H1 (cell line): ENCODE measurements around the gene ETFBKMT. TPM values are rescaled to one million over a fixed set of nuclear protein-coding genes. Genes with fewer than 3 reads are reported as not detected.

Experiments used
- CTCF ChIA-PET: fragments of 300-600 bp; sonication (Branson Sonifier 250); formaldehyde crosslinking; loops from one replicate; lab custom pipeline; 2021; ENCODE audit not compliant: partially characterized antibody; lab: Charles Lee
- POLR2A ChIA-PET: fragments of 300-600 bp; sonication (Branson Sonifier 250); formaldehyde crosslinking; loops from one replicate; lab custom pipeline; 2021; ENCODE audit warnings: inconsistent platforms; ENCODE audit not compliant: partially characterized antibody; lab: Charles Lee
- DNase-seq, 2 experiments: peaks; one replicate each; pipeline versions ENCODE4 v3.0.0 to v3.0.0-alpha.2; 2010 to 2022; ENCODE audit warnings: low spot score in 2 of 2, low read depth in 1 of 2, mixed read lengths in 1 of 2
- FAIRE-seq: peaks from 2 replicates; lab custom pipeline; 2011; peaks lifted over from hg19 to GRCh38; lab: Jason Lieb, UNC
- H2AFZ ChIP-seq: 2 replicates; pipeline ENCODE4 v1.8.1; 2012; ENCODE audit warnings: low read length, inconsistent platforms
- H2AK5ac ChIP-seq: 2 replicates; pipeline ENCODE4 v1.6.1; 2013; ENCODE audit warnings: low read depth, low read length
- H2BK120ac ChIP-seq: replicated peaks from 2 replicates; pipeline ENCODE3; 2013; ENCODE audit warnings: low read depth, low read length, inconsistent platforms
- H2BK12ac ChIP-seq: 2 replicates; pipeline ENCODE4 v1.6.1; 2013; ENCODE audit warnings: low read depth, low read length
- H2BK15ac ChIP-seq: 2 replicates; pipeline ENCODE4 v1.6.1; 2013; ENCODE audit warnings: low read length
- H2BK20ac ChIP-seq: 2 replicates; pipeline ENCODE4 v1.6.1; 2013; ENCODE audit warnings: low read length
- H2BK5ac ChIP-seq: 2 replicates; pipeline ENCODE4 v1.6.1; 2013; ENCODE audit warnings: low read depth, low read length
- H3K14ac ChIP-seq: 2 replicates; pipeline ENCODE4 v1.6.1; 2013; ENCODE audit warnings: inconsistent platforms; ENCODE audit not compliant: insufficient read length
- H3K18ac ChIP-seq: 2 replicates; pipeline ENCODE4 v1.6.1; 2013; ENCODE audit warnings: low read length; ENCODE audit errors: extremely low read depth
- H3K23ac ChIP-seq: 2 replicates; pipeline ENCODE4 v1.6.1; 2013; ENCODE audit warnings: inconsistent platforms; ENCODE audit not compliant: insufficient read length
- H3K23me2 ChIP-seq: 2 replicates; pipeline ENCODE4 v1.6.1; 2013; ENCODE audit warnings: low read depth, low read length
- H3K27ac ChIP-seq: 2 replicates; pipeline ENCODE4 v1.6.1; 2011; ENCODE audit warnings: low read depth, low read length, inconsistent platforms
- H3K27me3 ChIP-seq, 4 experiments: replicated peaks in 1 of 4; 1 replicate in 1 of 4; 2 replicates in 3 of 4; pipeline versions ENCODE4 v1.6.1 to v1.8.1; 2011 to 2013; ENCODE audit warnings: low read length in 3 of 4, mild to moderate bottlenecking in 3 of 4, inconsistent platforms in 2 of 4, mixed read lengths in 2 of 4, moderate library complexity in 1 of 4; ENCODE audit not compliant: control insufficient read depth in 3 of 4, insufficient read depth in 3 of 4; ENCODE audit errors: extremely low read depth in 1 of 4
- H3K36me3 ChIP-seq, 4 experiments: 2 replicates each; pipeline versions ENCODE4 v1.6.1 to v1.8.1; 2011 to 2013; ENCODE audit warnings: mild to moderate bottlenecking in 4 of 4, low read length in 3 of 4, moderate library complexity in 2 of 4, control low read depth in 1 of 4, inconsistent platforms in 1 of 4; ENCODE audit not compliant: insufficient read depth in 4 of 4, control insufficient read depth in 2 of 4
- H3K4ac ChIP-seq: replicated peaks from 2 replicates; pipeline ENCODE3; 2013; ENCODE audit warnings: low read length, low read depth, mixed read lengths, inconsistent platforms; ENCODE audit not compliant: insufficient read length
- H3K4me1 ChIP-seq, 4 experiments: replicated peaks in 1 of 4; 1 replicate in 1 of 4; 2 replicates in 3 of 4; pipeline versions ENCODE4 v1.6.1 to v1.8.1; 2011 to 2013; ENCODE audit warnings: low read length in 3 of 4, inconsistent platforms in 2 of 4, mixed read lengths in 1 of 4; ENCODE audit not compliant: insufficient read depth in 4 of 4, control insufficient read depth in 3 of 4
- H3K4me2 ChIP-seq, 2 experiments: 2 replicates each; pipeline versions ENCODE4 v1.6.1 to v1.8.1; 2011 to 2013; ENCODE audit warnings: low read depth in 2 of 2, low read length in 2 of 2, control low read depth in 1 of 2, inconsistent platforms in 1 of 2, mild to moderate bottlenecking in 1 of 2; ENCODE audit not compliant: insufficient read depth in 1 of 2
- H3K4me3 ChIP-seq, 4 experiments: fragments of 200-600, 300-600 bp in 1 of 4; sonication (generic), shearing (Covaris generic), sonication (Bioruptor Twin) in 1 of 4; 2 replicates each; pipeline versions ENCODE4 v1.5.1 to v1.8.1; 2011 to 2016; ENCODE audit warnings: low read length in 4 of 4, low read depth in 3 of 4, control low read depth in 2 of 4, inconsistent platforms in 2 of 4, mild to moderate bottlenecking in 2 of 4, mixed read lengths in 1 of 4, moderate library complexity in 1 of 4; ENCODE audit not compliant: insufficient read depth in 2 of 4; ENCODE audit errors: extremely low read depth in 1 of 4
- H3K56ac ChIP-seq: replicated peaks from 2 replicates; pipeline ENCODE3; 2013; ENCODE audit warnings: low read depth, mild to moderate bottlenecking, mixed read lengths, low read length, inconsistent platforms; ENCODE audit not compliant: insufficient read length
- H3K79me1 ChIP-seq: 2 replicates; pipeline ENCODE4 v1.6.1; 2013; ENCODE audit warnings: low read depth, low read length, control low read depth
- H3K79me2 ChIP-seq, 2 experiments: 2 replicates each; pipeline versions ENCODE4 v1.6.1 to v1.8.1; 2012 to 2013; ENCODE audit warnings: low read length in 2 of 2, mild to moderate bottlenecking in 2 of 2, inconsistent platforms in 1 of 2; ENCODE audit not compliant: insufficient read depth in 2 of 2, control insufficient read depth in 1 of 2
- H3K9ac ChIP-seq, 4 experiments: replicated peaks in 1 of 4; 1 replicate in 1 of 4; 2 replicates in 3 of 4; pipeline versions ENCODE4 v1.6.1 to v1.8.1; 2011 to 2013; ENCODE audit warnings: low read depth in 3 of 4, low read length in 3 of 4, control low read depth in 2 of 4, mild to moderate bottlenecking in 2 of 4, moderate library complexity in 2 of 4, inconsistent platforms in 1 of 4; ENCODE audit errors: extremely low read depth in 1 of 4
- H3K9me3 ChIP-seq, 2 experiments: 2 replicates each; pipeline versions ENCODE4 v1.6.1 to v1.8.1; 2012 to 2013; ENCODE audit warnings: mild to moderate bottlenecking in 2 of 2, moderate library complexity in 2 of 2, control low read depth in 1 of 2, inconsistent platforms in 1 of 2, low read depth in 1 of 2, low read length in 1 of 2, mixed read lengths in 1 of 2; ENCODE audit not compliant: insufficient read depth in 2 of 2
- H4K20me1 ChIP-seq, 2 experiments: replicated peaks in 1 of 2; 2 replicates each; pipeline versions ENCODE3 to v1.8.1; 2011 to 2013; ENCODE audit warnings: inconsistent platforms in 2 of 2, low read length in 2 of 2, mild to moderate bottlenecking in 1 of 2; ENCODE audit not compliant: insufficient read depth in 2 of 2, control insufficient read depth in 1 of 2
- H4K5ac ChIP-seq: 2 replicates; pipeline ENCODE4 v1.6.1; 2013; ENCODE audit warnings: low read length, low read depth, mixed read lengths, inconsistent platforms; ENCODE audit not compliant: insufficient read length
- H4K8ac ChIP-seq: 2 replicates; pipeline ENCODE4 v1.8.0; 2013; ENCODE audit warnings: mild to moderate bottlenecking, moderate library complexity, low read length, inconsistent platforms; ENCODE audit not compliant: insufficient read depth; ENCODE audit errors: extremely low read depth
- H4K91ac ChIP-seq: replicated peaks from 2 replicates; pipeline ENCODE3; 2013; ENCODE audit warnings: low read length, mixed read lengths, inconsistent platforms; ENCODE audit not compliant: insufficient read length
- CEBPB ChIP-seq: IDR thresholded peaks from 2 replicates; pipeline ENCODE4 v1.6.1; 2012; ENCODE audit warnings: low read depth, low read length
- CTBP2 ChIP-seq: IDR thresholded peaks from 2 replicates; pipeline ENCODE4 v1.7.0; 2011; ENCODE audit warnings: borderline replicate concordance, mild to moderate bottlenecking, moderate library complexity, mixed read lengths, low read length; ENCODE audit not compliant: insufficient read depth, insufficient read length
- SP4 ChIP-seq: IDR thresholded peaks from 2 replicates; pipeline ENCODE4 v1.6.1; 2012; ENCODE audit warnings: low read length, inconsistent platforms
- SUZ12 ChIP-seq: fragments of 200-600 bp; sonication (generic); IDR thresholded peaks from 2 replicates; pipeline ENCODE4 v1.6.1; 2012; ENCODE audit warnings: mild to moderate bottlenecking, inconsistent platforms, low read length, moderate library complexity, mixed read lengths
- TEAD4 ChIP-seq: IDR thresholded peaks from 2 replicates; pipeline ENCODE4 v1.6.1; 2012; ENCODE audit warnings: low read depth, low read length, inconsistent platforms, mixed read lengths
- WGBS, 2 experiments: shearing (Covaris generic) in 1 of 2; methylation state at CpG; one replicate each; pipeline versions ENCODE4 v1.1.6 to v1.1.7; 2013 to 2015; ENCODE audit warnings: low lambda C conversion rate in 2 of 2, mixed read lengths in 2 of 2, inconsistent platforms in 1 of 2, low coverage in 1 of 2, missing lambda C conversion rate in 1 of 2; ENCODE audit not compliant: insufficient replicate concordance in 2 of 2, insufficient coverage in 1 of 2, insufficient read length in 1 of 2; ENCODE audit errors: extremely low coverage in 1 of 2, missing lambda C conversion rate in 1 of 2; 5-methylcytosine and 5-hydroxymethylcytosine counted together
- polyA plus RNA-seq, 7 experiments: library from polyadenylated mRNA; depleted of rRNA in 3 of 7; stranded (reverse) in 5 of 7; unstranded in 2 of 7; fragments of >200 nt in 5 of 7; fragments of 200-250 nt in 2 of 7; gene quantifications; 1 replicate in 5 of 7; 2 replicates in 1 of 7; 4 replicates in 1 of 7; pipeline versions ENCODE4 v1.2.1 to v1.2.3, GENCODE V29; 2011 to 2013; ENCODE audit warnings: missing spikeins in 2 of 7, mixed read lengths in 2 of 7
- total RNA-seq: library from RNA; stranded (reverse); fragmentation: NEBNext Ultra II Directional; extraction: Animal tissue kit (Norgen Biotek cat#: 25700); gene quantifications from 2 replicates; pipeline ENCODE4 v1.2.1, GENCODE V29; 2021
- TF ChIP-seq, protein P1 (sequence below): IDR thresholded peaks from 2 replicates; pipeline ENCODE4 v1.6.1; 2011; ENCODE audit warnings: low read depth, mild to moderate bottlenecking, low read length; ENCODE audit not compliant: insufficient read depth

Gene ETFBKMT
- total and polyA plus RNA-seq, 2 of the 8 experiments (the other 6 are each of a cell fraction or from before 2014, with no cell fraction given): 0.59 to 1.7 TPM

DNA sequence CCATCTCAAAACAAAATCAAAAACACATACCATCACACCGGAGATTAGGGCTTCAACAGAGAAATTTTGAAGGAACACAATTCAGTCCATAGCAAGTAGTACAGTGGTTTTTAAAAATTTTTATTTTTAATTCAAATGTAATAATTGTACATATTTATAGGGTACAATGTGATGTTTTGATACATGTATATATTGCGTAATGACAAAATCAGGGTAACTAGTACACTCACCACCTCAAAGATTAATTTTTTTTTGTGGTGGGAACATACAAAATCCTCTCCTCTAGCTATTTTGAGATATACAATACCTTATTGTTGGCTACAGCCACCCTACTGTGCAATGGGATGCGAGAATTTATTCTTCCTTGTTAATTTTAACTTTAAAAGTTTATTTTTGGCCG is 26.0 kb upstream of the ETFBKMT start:
- no peak overlapping the region for H2BK12ac ChIP-seq
- H3K4me1 ChIP-seq: no peaks in the 10 kb centered on the region
- no peaks in the 10 kb centered on the region for H4K20me1 ChIP-seq
- H4K91ac ChIP-seq: no peak overlapping the region
- no peak overlapping the region for H2AK5ac ChIP-seq
- no peaks in the 10 kb centered on the region for H3K79me2 ChIP-seq
- no peak overlapping the region for H3K4me2 ChIP-seq
- no peak overlapping the region for H2AFZ ChIP-seq
- no peak overlapping the region for H3K4ac ChIP-seq
- no peak overlapping the region for H2BK15ac ChIP-seq
- H2BK120ac ChIP-seq: no peak overlapping the region
- no peak overlapping the region for H3K27ac ChIP-seq
- H3K56ac ChIP-seq: no peak overlapping the region
- H3K79me1 ChIP-seq: no peaks in the 10 kb centered on the region
- ChIA-PET POLR2A (no interaction called here), CTCF (interaction anchor here (1.0 to 1.7 kb wide), 3 partner anchors 9 to 382 kb away, joined by 4 to 5 read pairs (median 4); no protein-coding TSS in a partner anchor)
- H2BK20ac ChIP-seq: no peak overlapping the region
- no peak overlapping the region for H3K23ac ChIP-seq
- no peak for FAIRE-seq
- no peak overlapping the region for H2BK5ac ChIP-seq
- no peaks in the 10 kb centered on the region for H3K36me3 ChIP-seq
- H3K4me3 ChIP-seq: no peak overlapping the region
- H3K18ac ChIP-seq: no peak overlapping the region
- no peaks in the 10 kb centered on the region for H3K9me3 ChIP-seq
- no peak overlapping the region for H4K8ac ChIP-seq
- no peak overlapping the region for H3K14ac ChIP-seq
- H3K9ac ChIP-seq: no peak overlapping the region
- H4K5ac ChIP-seq: no peak overlapping the region
- H3K23me2 ChIP-seq: no peaks in the 10 kb centered on the region
- DNase-seq: no peak
- TF ChIP-seq CTBP2 (no peak), SP4 (no peak), CEBPB (peak; percentile 74; the same call in 1 of the 2 replicates), SUZ12 (no peak), TEAD4 (no peak)
- TF ChIP-seq, protein P1, sequence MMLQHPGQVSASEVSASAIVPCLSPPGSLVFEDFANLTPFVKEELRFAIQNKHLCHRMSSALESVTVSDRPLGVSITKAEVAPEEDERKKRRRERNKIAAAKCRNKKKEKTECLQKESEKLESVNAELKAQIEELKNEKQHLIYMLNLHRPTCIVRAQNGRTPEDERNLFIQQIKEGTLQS: no peak
- no peaks in the 10 kb centered on the region for H3K27me3 ChIP-seq
- WGBS, 2 experiments: 66% methylated on average over 4 of the region's 4 CpGs; no CpG with 5 or more reads in 1 of the 2 experiments
